CD4-positive, alpha-beta T cell (primary cell): ENCODE data around the gene OSM. TPM values are rescaled to one million over a fixed set of nuclear protein-coding genes. Genes with fewer than 3 reads are reported as not detected.

ENCODE experiments used
- ATAC-seq: fragments of 200-7000 bp; cut with Tn5 transposase; one replicate; pipeline ENCODE4 v1.10.0; 2022; ENCODE audit warnings: mild to moderate bottlenecking; ENCODE audit not compliant: poor library complexity
- CTCF ChIA-PET: fragments of 350-600 bp; sonication (Branson Sonifier 250); formaldehyde crosslinking; loops from one replicate; lab custom pipeline; 2021; ENCODE audit warnings: antibody characterized with exemption, inconsistent platforms; lab: Charles Lee
- POLR2A ChIA-PET: fragments of 350-600 bp; sonication (Branson Sonifier 250); formaldehyde crosslinking; loops from one replicate; lab custom pipeline; 2021; ENCODE audit warnings: antibody characterized with exemption, inconsistent platforms; lab: Charles Lee
- DNase-seq, 14 experiments: peaks; one replicate each; pipeline ENCODE4 v3.0.0-alpha.2; 2013 to 2020; ENCODE audit warnings: mixed read lengths in 2 of 14
- H3K27ac ChIP-seq, 2 donors: one replicate each; pipeline versions ENCODE4 v1.5.1 to v1.7.0; 2013; ENCODE audit warnings: low read length in 2 of 2, low read depth in 1 of 2, mild to moderate bottlenecking in 1 of 2
- H3K27me3 ChIP-seq, 2 experiments: 1 replicate in 1 of 2; 2 replicates in 1 of 2; pipeline versions ENCODE4 v1.6.1 to v1.7.0; 2013; ENCODE audit warnings: low read length in 2 of 2, control low read depth in 1 of 2, mild to moderate bottlenecking in 1 of 2, moderate library complexity in 1 of 2; ENCODE audit not compliant: insufficient read depth in 2 of 2, control insufficient read depth in 1 of 2
- H3K36me3 ChIP-seq: one replicate; pipeline ENCODE4 v1.6.1; 2013; ENCODE audit warnings: low read length, control low read depth; ENCODE audit not compliant: insufficient read depth
- H3K4me1 ChIP-seq: one replicate; pipeline ENCODE4 v1.6.1; 2013; ENCODE audit warnings: low read length, control low read depth; ENCODE audit not compliant: insufficient read depth
- H3K4me3 ChIP-seq: one replicate; pipeline ENCODE4 v1.5.1; 2013; ENCODE audit warnings: mild to moderate bottlenecking, low read length, moderate library complexity
- H3K9me3 ChIP-seq, 2 experiments: 1 replicate in 1 of 2; 2 replicates in 1 of 2; pipeline versions ENCODE4 v1.6.1 to v1.7.0; 2013; ENCODE audit warnings: low read length in 2 of 2, mild to moderate bottlenecking in 2 of 2, control low read depth in 1 of 2, moderate library complexity in 1 of 2; ENCODE audit not compliant: control insufficient read depth in 1 of 2, insufficient read depth in 1 of 2
- H3K27ac Mint-ChIP-seq: one replicate; pipeline ENCODE4 v1.8.0; 2020; ENCODE audit warnings: mixed read lengths
- H3K27me3 Mint-ChIP-seq: one replicate; pipeline ENCODE4 v1.8.0; 2021; ENCODE audit warnings: mixed read lengths
- H3K36me3 Mint-ChIP-seq: one replicate; pipeline ENCODE4 v1.8.0; 2021; ENCODE audit warnings: low read depth, mixed read lengths
- H3K4me1 Mint-ChIP-seq: one replicate; pipeline ENCODE4 v1.8.0; 2021; ENCODE audit warnings: low read depth, mixed read lengths
- H3K4me3 Mint-ChIP-seq: one replicate; pipeline ENCODE4 v1.8.0; 2020; ENCODE audit warnings: mild to moderate bottlenecking, mixed read lengths
- H3K9me3 Mint-ChIP-seq: one replicate; pipeline ENCODE4 v1.8.0; 2020; ENCODE audit warnings: mixed read lengths
- CTCF ChIP-seq: fragments of 200-600 bp; IDR thresholded peaks from one replicate; pipeline ENCODE4 v1.8.0; 2022; ENCODE audit warnings: antibody characterized with exemption, mild to moderate bottlenecking
- intact Hi-C, 2 experiments: fragments of 100-400 bp; cut with DNase I in 1 of 2; cut with micrococcal nuclease in 1 of 2; formaldehyde crosslinking; loops; one replicate each; pipeline versions ENCODE4 v1.15.1 to v1.9.0; 2023 to 2025; cut with DNase I, micrococcal nuclease
- total RNA-seq, 174 experiments: library from RNA in 2 of 174; stranded (reverse) in 2 of 174; gene quantifications; one replicate each; pipeline ENCODE4 v1.2.3 and lab custom pipeline; 2021 to 2026

OSM gene
- total RNA-seq, 2 experiments from 2014 or later = 13.9 to 16.7 TPM

DNA sequence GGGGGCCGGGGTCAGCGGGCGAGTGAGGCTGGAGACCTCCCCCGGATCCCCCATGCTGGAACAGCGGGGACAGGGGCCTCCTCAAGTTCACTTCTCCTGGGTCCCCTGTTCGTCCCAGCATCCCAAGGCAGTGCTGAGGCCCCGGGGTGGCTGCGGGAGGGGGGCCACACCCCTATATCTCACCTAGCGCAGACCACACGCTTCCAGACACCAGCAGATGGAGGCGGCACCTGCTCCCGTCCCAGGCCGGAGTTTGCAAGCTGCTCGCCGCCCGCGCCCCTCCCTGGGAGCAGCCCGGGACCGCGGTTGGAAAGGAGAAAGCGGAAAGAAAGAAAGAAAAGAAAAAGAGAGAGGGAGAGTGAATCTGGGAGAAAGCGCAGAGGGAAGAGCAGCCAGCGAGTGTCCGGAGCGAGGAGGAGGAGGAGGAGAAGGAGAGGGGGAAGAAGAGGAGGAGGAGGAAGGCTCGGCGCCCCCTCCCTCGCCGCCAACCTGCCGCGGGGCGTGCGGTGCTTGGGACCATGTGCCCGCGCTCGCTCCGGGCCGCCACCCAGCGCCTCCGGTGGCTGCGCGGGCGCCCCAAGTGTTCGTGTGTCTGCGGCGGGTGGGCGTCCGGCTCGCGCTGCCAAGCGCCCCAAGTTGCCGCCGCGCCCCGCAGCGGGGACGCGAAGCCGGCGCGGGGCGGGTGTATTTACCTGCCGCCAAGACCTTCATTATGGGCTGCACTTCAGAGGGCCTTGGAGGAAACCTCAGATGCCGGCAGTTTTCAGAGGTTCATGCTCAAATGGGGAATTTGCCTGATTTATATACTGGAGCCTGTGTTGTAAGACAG lies 20.5 kb downstream of the OSM start, which contains the start of gene LIF:
Gene LIF (minus strand): TSS at position 775 of the 829 bp plus-strand sequence. CDS start 64 bp downstream, at position 711.
- Mint-ChIP-seq H3K9me3 (no peaks in the 10 kb centered on the region), H3K4me1 (peaks cover 42% of the 10 kb centered on the region), H3K27ac (no peak within 1 kb of the TSS), H3K4me3 (peak within 1 kb of the TSS; percentile 90), H3K36me3 (no peaks in the 10 kb centered on the region), H3K27me3 (peaks cover 22% of the 10 kb centered on the region)
- ATAC-seq (peak; percentile 89), DNase-seq (peak in 13 of 14 experiments; percentile 23 to 76 (median 38))
- peak; percentile 30 for TF ChIP-seq CTCF
- Histone ChIP-seq H3K4me3 (peak within 1 kb of the TSS; percentile 68), H3K4me1 (peaks cover 51% of the 10 kb centered on the region), H3K36me3 (no peaks in the 10 kb centered on the region), H3K9me3 (no peaks in the 10 kb centered on the region), H3K27me3 (peaks cover 0 to 6% of the 10 kb centered on the region in 2 experiments), H3K27ac (no peak within 1 kb of the TSS)
- ChIA-PET POLR2A (no interaction called here), CTCF (interaction anchor here (0.6 to 1.2 kb wide), 3 partner anchors 8 to 620 kb away, joined by 3 to 5 read pairs (median 4); no protein-coding TSS in a partner anchor)
- intact Hi-C loops = no loop called here

DNA sequence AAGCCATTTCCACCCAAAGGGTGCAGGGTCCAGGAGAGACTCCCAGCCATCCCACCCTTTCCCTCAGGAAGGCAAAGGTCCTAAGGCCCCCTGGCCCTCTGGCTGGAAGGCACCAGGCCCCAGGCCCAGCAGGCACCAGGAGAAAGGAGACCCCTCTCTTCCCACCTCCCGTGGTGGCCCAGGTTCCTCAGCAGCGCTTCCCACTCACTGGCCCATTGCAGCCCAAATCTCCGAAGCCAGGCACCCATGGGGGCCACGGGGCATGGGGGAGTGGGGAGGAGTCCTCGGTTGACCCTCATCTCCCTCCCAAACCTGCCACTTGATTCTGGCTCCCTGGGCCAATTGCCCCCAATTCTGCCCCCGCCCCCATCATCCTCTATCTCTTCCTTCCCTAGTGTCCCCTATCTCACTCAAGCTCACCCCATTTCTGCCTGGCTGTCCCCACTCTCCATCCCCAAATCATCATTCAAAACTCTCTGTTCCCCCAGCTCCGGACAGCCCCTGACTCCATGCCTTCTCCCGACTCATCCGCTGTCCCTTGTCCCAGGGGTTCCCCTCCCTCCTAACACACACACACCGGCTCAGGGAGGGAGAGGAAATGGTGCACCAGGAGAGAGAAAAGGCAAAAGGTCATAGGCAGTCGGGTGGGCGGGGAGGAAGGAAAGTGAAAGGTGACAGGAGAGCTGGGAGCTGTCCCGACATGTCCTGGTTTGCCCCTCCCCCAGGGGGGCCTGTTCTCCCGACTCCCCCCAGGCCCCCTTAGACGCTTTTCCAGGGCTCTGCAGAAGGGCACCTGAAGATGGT lies 21.3 kb downstream of the OSM start:
- Mint-ChIP-seq H3K36me3 (no peaks in the 10 kb centered on the region), H3K9me3 (no peaks in the 10 kb centered on the region), H3K4me3 (peak overlapping the region; percentile 90), H3K27me3 (peaks cover 22% of the 10 kb centered on the region), H3K27ac (no peak overlapping the region), H3K4me1 (peaks cover 42% of the 10 kb centered on the region)
- Histone ChIP-seq H3K36me3 (no peaks in the 10 kb centered on the region), H3K9me3 (no peaks in the 10 kb centered on the region), H3K27me3 (peaks cover 0 to 6% of the 10 kb centered on the region in 2 experiments), H3K4me1 (peaks cover 53% of the 10 kb centered on the region), H3K4me3 (peak overlapping the region; percentile 68), H3K27ac (no peak overlapping the region)
- intact Hi-C loops = no loop called here
- DNase-seq (no peak), ATAC-seq (no peak)
- ChIA-PET CTCF (interaction anchor here (0.6 kb wide), 2 partner anchors 76 to 826 kb away, joined by 4 read pairs; no protein-coding TSS in a partner anchor), POLR2A (no interaction called here)
- no peak for TF ChIP-seq CTCF

- no peaks in the 10 kb centered on the region for H3K9me3 ChIP-seq
- H3K36me3 ChIP-seq = no peaks in the 10 kb centered on the region
- no peak overlapping the region for H3K27ac ChIP-seq
- Mint-ChIP-seq H3K27ac (no peak overlapping the region), H3K36me3 (no peaks in the 10 kb centered on the region), H3K4me3 (peak overlapping the region; percentile 68), H3K4me1 (peaks cover 42% of the 10 kb centered on the region), H3K27me3 (peaks cover 22% of the 10 kb centered on the region), H3K9me3 (no peaks in the 10 kb centered on the region)
- POLR2A ChIA-PET = no interaction called here
- no peak for DNase-seq
- H3K4me3 ChIP-seq = no peak overlapping the region
- no peak for TF ChIP-seq CTCF
- CTCF ChIA-PET = no interaction called here
- H3K4me1 ChIP-seq = peaks cover 53% of the 10 kb centered on the region
- ATAC-seq = no peak
- H3K27me3 ChIP-seq = peaks cover 0 to 6% of the 10 kb centered on the region in 2 experiments
- intact Hi-C loops = no loop called here
Observed at GRCh38 chr22:30244641-30245040, 22.0 kb downstream of the OSM start.
